ENCODE measurements around the gene TMEM205.
"Not testable (repeated sequence)": the region's sequence is repeated elsewhere in the genome, so short reads cannot be mapped to it uniquely, and the experiment has no call there.

DNA sequence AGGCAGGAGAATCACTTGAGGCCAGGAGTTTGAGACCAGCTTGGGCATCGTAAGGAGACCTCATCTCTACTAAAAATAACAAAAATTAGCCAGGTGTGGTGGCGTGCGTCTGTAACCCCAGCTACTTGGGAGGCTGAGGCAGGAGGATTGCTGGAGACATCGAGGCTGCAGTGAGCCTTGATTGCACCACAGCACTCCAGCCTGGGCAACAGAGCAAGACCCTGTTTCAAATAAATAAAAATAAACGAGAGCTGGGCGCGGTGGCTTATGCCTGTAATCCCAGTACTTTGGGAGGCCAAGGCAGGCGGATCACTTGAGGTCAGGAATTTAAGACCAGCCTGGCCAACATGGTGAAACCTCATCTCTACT is 6.0 kb downstream of the TMEM205 start:
- TF ChIP-seq, protein P1, sequence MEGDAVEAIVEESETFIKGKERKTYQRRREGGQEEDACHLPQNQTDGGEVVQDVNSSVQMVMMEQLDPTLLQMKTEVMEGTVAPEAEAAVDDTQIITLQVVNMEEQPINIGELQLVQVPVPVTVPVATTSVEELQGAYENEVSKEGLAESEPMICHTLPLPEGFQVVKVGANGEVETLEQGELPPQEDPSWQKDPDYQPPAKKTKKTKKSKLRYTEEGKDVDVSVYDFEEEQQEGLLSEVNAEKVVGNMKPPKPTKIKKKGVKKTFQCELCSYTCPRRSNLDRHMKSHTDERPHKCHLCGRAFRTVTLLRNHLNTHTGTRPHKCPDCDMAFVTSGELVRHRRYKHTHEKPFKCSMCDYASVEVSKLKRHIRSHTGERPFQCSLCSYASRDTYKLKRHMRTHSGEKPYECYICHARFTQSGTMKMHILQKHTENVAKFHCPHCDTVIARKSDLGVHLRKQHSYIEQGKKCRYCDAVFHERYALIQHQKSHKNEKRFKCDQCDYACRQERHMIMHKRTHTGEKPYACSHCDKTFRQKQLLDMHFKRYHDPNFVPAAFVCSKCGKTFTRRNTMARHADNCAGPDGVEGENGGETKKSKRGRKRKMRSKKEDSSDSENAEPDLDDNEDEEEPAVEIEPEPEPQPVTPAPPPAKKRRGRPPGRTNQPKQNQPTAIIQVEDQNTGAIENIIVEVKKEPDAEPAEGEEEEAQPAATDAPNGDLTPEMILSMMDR (IDR thresholded peaks at IDR 0.05) = not testable (repeated sequence)
- not testable (repeated sequence) for TF ChIP-seq POLR2A (IDR thresholded peaks at IDR 0.05)

All from thyroid gland (tissue), 4 donors.